AG04450 (cell line): ENCODE results near the gene FAM47E. TPM values are rescaled to one million over a fixed set of nuclear protein-coding genes. Genes with fewer than 3 reads are reported as not detected.
"Not testable (repeated sequence)": the region's sequence is repeated elsewhere in the genome, so short reads cannot be mapped to it uniquely, and the experiment has no call there.

ENCODE experiments used
- CTCF ChIA-PET: fragments of 300-600, 350-600 bp; formaldehyde crosslinking; extraction: SDS; loops from one replicate; lab custom pipeline; 2022; ENCODE audit warnings: antibody characterized with exemption, inconsistent platforms; lab: Charles Lee
- POLR2A ChIA-PET: fragments of 350-600 bp; formaldehyde crosslinking; extraction: SDS; loops from one replicate; lab custom pipeline; 2021; ENCODE audit warnings: antibody characterized with exemption, inconsistent platforms; lab: Yijun Ruan, JAX
- DNase-seq: peaks from one replicate; pipeline ENCODE4 v3.0.0-alpha.2; 2011; ENCODE audit warnings: low read depth, low spot score
- H3K27ac ChIP-seq: one replicate; pipeline ENCODE4 v1.5.1; 2012; ENCODE audit warnings: low read depth, low read length, control low read depth
- H3K27me3 ChIP-seq: one replicate; pipeline ENCODE4 v1.6.0; 2012; ENCODE audit warnings: low read length; ENCODE audit not compliant: control insufficient read depth, insufficient read depth
- H3K4me3 ChIP-seq: 2 replicates; pipeline ENCODE4 v1.5.1; 2011; ENCODE audit warnings: mild to moderate bottlenecking, low read depth, low read length, control low read depth
- H3K9me3 ChIP-seq: 2 replicates; pipeline ENCODE4 v1.5.1; 2012; ENCODE audit warnings: low read length; ENCODE audit not compliant: control insufficient read depth, insufficient read depth
- polyA plus RNA-seq: library from polyadenylated mRNA; depleted of rRNA; stranded (reverse); fragments of >200 nt; gene quantifications from 2 replicates; pipeline ENCODE4 v1.2.3, GENCODE V29; 2011
- TF ChIP-seq, protein P1 (sequence below): IDR thresholded peaks from 2 replicates; pipeline ENCODE4 v1.5.1; 2011; ENCODE audit warnings: low read depth, low read length, control low read depth, inconsistent platforms

FAM47E gene
- polyA plus RNA-seq, 1 experiment = 0.06 TPM

DNA sequence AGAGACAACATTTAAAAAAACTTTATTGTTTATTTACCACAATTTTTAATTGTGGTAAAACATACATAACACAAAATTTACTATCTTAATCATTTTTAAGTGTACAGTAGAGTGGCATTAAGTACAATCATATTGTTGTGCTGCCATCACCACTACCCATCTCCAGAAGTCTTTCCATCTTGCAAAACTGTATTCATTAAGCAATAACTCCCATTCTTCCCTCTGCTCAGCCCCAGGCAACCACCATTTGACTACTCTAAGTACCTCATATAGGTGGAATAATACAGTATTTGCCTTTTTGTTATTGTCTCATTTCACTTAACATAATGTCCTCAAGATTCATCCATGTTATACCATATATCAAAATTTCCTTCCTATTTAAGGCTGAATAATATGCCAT lies 12.8 kb upstream of the FAM47E start:
- ChIA-PET POLR2A (no interaction called here), CTCF (no interaction called here)
- no peak overlapping the region for H3K4me3 ChIP-seq
- DNase-seq = no peak
- no peak overlapping the region for H3K27ac ChIP-seq
- TF ChIP-seq, protein P1, sequence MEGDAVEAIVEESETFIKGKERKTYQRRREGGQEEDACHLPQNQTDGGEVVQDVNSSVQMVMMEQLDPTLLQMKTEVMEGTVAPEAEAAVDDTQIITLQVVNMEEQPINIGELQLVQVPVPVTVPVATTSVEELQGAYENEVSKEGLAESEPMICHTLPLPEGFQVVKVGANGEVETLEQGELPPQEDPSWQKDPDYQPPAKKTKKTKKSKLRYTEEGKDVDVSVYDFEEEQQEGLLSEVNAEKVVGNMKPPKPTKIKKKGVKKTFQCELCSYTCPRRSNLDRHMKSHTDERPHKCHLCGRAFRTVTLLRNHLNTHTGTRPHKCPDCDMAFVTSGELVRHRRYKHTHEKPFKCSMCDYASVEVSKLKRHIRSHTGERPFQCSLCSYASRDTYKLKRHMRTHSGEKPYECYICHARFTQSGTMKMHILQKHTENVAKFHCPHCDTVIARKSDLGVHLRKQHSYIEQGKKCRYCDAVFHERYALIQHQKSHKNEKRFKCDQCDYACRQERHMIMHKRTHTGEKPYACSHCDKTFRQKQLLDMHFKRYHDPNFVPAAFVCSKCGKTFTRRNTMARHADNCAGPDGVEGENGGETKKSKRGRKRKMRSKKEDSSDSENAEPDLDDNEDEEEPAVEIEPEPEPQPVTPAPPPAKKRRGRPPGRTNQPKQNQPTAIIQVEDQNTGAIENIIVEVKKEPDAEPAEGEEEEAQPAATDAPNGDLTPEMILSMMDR = no peak
- H3K9me3 ChIP-seq = no peaks in the 10 kb centered on the region; the same call in 1 of the 2 replicates
- peaks cover 16% of the 10 kb centered on the region for H3K27me3 ChIP-seq

DNA sequence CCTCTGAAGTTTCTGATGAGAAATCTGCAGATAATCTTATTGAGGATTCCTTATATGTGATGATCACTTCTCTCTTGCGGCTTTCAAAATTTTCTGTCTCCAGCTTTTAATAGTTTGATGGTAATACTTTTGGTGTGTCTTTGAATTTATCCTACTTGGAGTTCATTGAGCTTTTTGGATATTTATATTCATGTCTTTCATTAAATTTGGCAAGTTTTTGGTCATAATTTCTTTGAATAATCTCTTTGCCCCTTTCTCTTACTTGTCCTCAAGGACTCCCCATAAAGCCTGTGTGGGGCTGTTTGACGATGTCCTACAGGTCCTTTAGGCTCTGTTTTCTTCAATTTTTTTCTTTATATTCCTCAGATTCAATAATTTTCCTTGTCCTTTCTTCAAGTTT lies 11.3 kb upstream of the FAM47E start:
- POLR2A ChIA-PET = no interaction called here
- H3K4me3 ChIP-seq = no peak overlapping the region
- TF ChIP-seq, protein P1 = no peak
- H3K9me3 ChIP-seq = no peaks in the 10 kb centered on the region
- no peak overlapping the region for H3K27ac ChIP-seq
- H3K27me3 ChIP-seq = peaks cover 16% of the 10 kb centered on the region
- no peak for DNase-seq
- CTCF ChIA-PET = interaction anchor here (1.2 kb wide), 1 partner anchor 61 kb away, joined by 3 read pairs; no protein-coding TSS in a partner anchor

DNA sequence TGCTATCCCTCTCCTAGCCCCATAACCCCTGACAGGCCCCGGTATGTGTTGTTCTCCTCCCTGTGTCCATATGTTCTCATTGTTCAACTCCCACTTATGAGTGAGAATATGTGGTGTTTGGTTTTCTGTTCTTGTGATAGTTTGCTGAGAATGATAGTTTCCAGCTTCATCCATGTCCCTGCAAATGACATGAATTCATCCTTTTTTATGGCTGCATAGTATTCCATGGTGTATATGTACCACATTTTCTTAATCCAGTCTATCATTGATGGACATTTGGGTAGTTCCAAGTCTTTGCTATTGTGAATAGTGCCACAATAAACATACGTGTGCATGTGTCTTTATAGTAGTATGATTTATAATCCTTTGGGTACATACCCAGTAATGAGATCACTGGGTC lies 7.6 kb upstream of the FAM47E start:
- H3K27ac ChIP-seq, DNase-seq, POLR2A ChIA-PET, CTCF ChIA-PET, H3K9me3 ChIP-seq, H3K4me3 ChIP-seq: not testable (repeated sequence)
- peaks cover 24% of the 10 kb centered on the region for H3K27me3 ChIP-seq

DNA sequence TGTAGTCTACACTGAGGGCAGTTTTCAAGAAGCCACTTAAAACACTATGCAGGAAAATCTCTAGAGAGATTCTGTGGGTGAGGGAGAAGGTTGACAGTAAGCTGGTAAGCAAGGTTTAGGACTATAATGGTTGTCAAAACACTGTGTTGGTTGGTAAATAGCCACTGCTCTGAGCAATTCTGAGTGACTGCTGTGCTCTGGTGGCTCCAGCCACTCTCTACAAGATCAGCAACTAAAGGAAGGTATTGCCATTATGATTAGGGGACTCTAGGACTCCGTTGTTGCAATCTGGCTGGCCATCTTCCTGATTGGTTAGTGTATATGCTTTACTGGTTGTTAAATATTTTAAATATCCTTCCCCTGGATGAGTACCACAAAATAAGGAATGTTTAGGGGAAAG lies 5.5 kb upstream of the FAM47E start:
- POLR2A ChIA-PET = no interaction called here
- peaks cover 30% of the 10 kb centered on the region for H3K27me3 ChIP-seq
- CTCF ChIA-PET = interaction anchor here (0.6 kb wide), 1 partner anchor 11 kb away, joined by 3 read pairs; no protein-coding TSS in a partner anchor

DNA sequence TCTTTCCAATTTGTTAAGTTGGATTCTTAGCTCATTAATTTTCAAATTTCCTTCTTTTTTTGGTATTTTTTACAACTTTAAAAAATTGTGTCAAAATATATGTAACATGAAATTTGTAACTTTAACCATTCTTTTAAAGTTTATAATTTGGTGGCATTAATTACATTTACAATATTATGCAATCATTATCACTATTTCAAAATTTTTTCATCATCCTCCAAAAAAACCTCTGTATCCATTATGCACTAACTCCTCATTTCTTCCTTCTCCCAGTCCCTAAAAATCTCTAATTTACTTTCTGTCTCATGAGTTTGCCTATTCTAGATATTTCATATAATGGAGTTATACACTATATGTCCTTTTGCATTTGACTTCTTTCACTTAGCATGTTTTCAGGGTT lies 4.7 kb upstream of the FAM47E start:
- CTCF ChIA-PET = no interaction called here
- POLR2A ChIA-PET = no interaction called here
- no peak overlapping the region for H3K4me3 ChIP-seq
- TF ChIP-seq, protein P1 = no peak
- H3K9me3 ChIP-seq = peaks cover under 1% of the 10 kb centered on the region; the same call in 1 of the 2 replicates
- DNase-seq = no peak
- no peak overlapping the region for H3K27ac ChIP-seq
- H3K27me3 ChIP-seq = peaks cover 31% of the 10 kb centered on the region

More for the DNA sequence above, 5.5 kb upstream of the FAM47E start:
- Histone ChIP-seq H3K9me3 (no peaks in the 10 kb centered on the region), H3K4me3 (no peak overlapping the region), H3K27ac (no peak overlapping the region)
- DNase-seq = no peak
- TF ChIP-seq, protein P1 = no peak
